Liver (tissue), 9 donors: ENCODE results near the gene ISM1. TPM values are rescaled to one million over a fixed set of nuclear protein-coding genes. Genes with fewer than 3 reads are reported as not detected.

Source experiments
- DNase-seq: peaks from one replicate; pipeline ENCODE4 v3.0.0-alpha.2; 2017; ENCODE audit warnings: low spot score
- H3K27ac ChIP-seq, 2 donors: one replicate each; pipeline ENCODE4 v1.7.0; 2013; ENCODE audit warnings: inconsistent platforms in 2 of 2, low read length in 2 of 2, control low read depth in 1 of 2, low read depth in 1 of 2, mild to moderate bottlenecking in 1 of 2
- H3K27me3 ChIP-seq, 4 donors: one replicate each; pipeline versions ENCODE4 v1.6.1 to v1.7.0; 2013; ENCODE audit warnings: low read length in 3 of 4, inconsistent platforms in 1 of 4, mild to moderate bottlenecking in 1 of 4, moderate library complexity in 1 of 4; ENCODE audit not compliant: control insufficient read depth in 4 of 4, insufficient read depth in 4 of 4
- H3K36me3 ChIP-seq, 4 donors: one replicate each; pipeline versions ENCODE4 v1.6.1 to v1.7.0; 2013; ENCODE audit warnings: low read length in 3 of 4, mild to moderate bottlenecking in 3 of 4, low read depth in 1 of 4, moderate library complexity in 1 of 4; ENCODE audit not compliant: control insufficient read depth in 4 of 4, insufficient read depth in 3 of 4
- H3K4me1 ChIP-seq, 4 donors: one replicate each; pipeline versions ENCODE4 v1.6.1 to v1.7.0; 2013; ENCODE audit warnings: low read length in 3 of 4, mild to moderate bottlenecking in 3 of 4, moderate library complexity in 1 of 4; ENCODE audit not compliant: control insufficient read depth in 4 of 4, insufficient read depth in 4 of 4
- H3K4me3 ChIP-seq, 3 donors: one replicate each; pipeline versions ENCODE4 v1.6.1 to v1.7.0; 2013; ENCODE audit warnings: low read length in 3 of 3, control low read depth in 1 of 3, low read depth in 1 of 3, mild to moderate bottlenecking in 1 of 3
- H3K9ac ChIP-seq, 2 donors: one replicate each; pipeline ENCODE4 v1.7.0; 2013; ENCODE audit warnings: low read length in 2 of 2, mild to moderate bottlenecking in 2 of 2, moderate library complexity in 2 of 2, control low read depth in 1 of 2, low read depth in 1 of 2
- H3K9me3 ChIP-seq, 4 donors: one replicate each; pipeline versions ENCODE4 v1.6.1 to v1.7.0; 2013; ENCODE audit warnings: low read length in 3 of 4; ENCODE audit not compliant: control insufficient read depth in 4 of 4
- FOXA2 ChIP-seq: IDR thresholded peaks from 2 replicates; pipeline ENCODE4 v1.6.1; 2016; ENCODE audit warnings: antibody characterized with exemption
- GABPA ChIP-seq, 2 donors: IDR thresholded peaks in 1 of 2; conservative IDR thresholded peaks in 1 of 2; 2 replicates each; pipeline ENCODE4 v1.6.1; 2016; ENCODE audit warnings: antibody characterized with exemption in 2 of 2, mild to moderate bottlenecking in 1 of 2, moderate library complexity in 1 of 2
- HNF4A ChIP-seq, 2 donors: conservative IDR thresholded peaks; 2 replicates each; pipeline ENCODE4 v1.6.1; 2016; ENCODE audit warnings: antibody characterized with exemption in 2 of 2, mild to moderate bottlenecking in 2 of 2
- HNF4G ChIP-seq: IDR thresholded peaks from 2 replicates; pipeline ENCODE4 v1.6.1; 2016; ENCODE audit warnings: antibody characterized with exemption
- JUND ChIP-seq, 2 donors: IDR thresholded peaks; 2 replicates each; pipeline ENCODE4 v1.6.1; 2016; ENCODE audit warnings: antibody characterized with exemption in 2 of 2
- RAD21 ChIP-seq, 2 donors: IDR thresholded peaks; 2 replicates each; pipeline ENCODE4 v1.6.1; 2016; ENCODE audit warnings: antibody characterized with exemption in 2 of 2, mild to moderate bottlenecking in 2 of 2
- WGBS: extraction: QIAGEN DNeasy Blood & Tissue Kit; methylation state at CpG from one replicate; pipeline ENCODE4 v1.1.7; 2013; 5-methylcytosine and 5-hydroxymethylcytosine counted together
- polyA plus RNA-seq, 2 donors: library from polyadenylated mRNA; stranded (reverse) in 1 of 2; unstranded in 1 of 2; fragments of 200-250 nt in 1 of 2; fragments of >200 nt in 1 of 2; fragmentation: Nextera tagmentation in 1 of 2; extraction: Ambion mirVana in 1 of 2; gene quantifications; one replicate each; pipeline versions ENCODE4 v1.2.1 to v1.2.3, GENCODE V29; 2013 to 2015
- total RNA-seq, 2 donors: library from RNA; depleted of rRNA; stranded (reverse); fragments of >200 nt; gene quantifications; one replicate each; pipeline ENCODE4 v1.2.3, GENCODE V29; 2014
- TF ChIP-seq, protein P1 (sequence below): IDR thresholded peaks from 2 replicates; pipeline ENCODE4 v1.6.1; 2016; ENCODE audit warnings: antibody characterized with exemption
- TF ChIP-seq, protein P2 (sequence below): fragments of 150-350 bp; IDR thresholded peaks from 2 replicates; pipeline ENCODE4 v1.5.1; 2017; ENCODE audit warnings: improper control_type of control experiment, low read depth, low read length; ENCODE audit not compliant: missing input control
- TF ChIP-seq, protein P3 (sequence below): IDR thresholded peaks from 2 replicates; pipeline ENCODE4 v1.6.1; 2016; ENCODE audit warnings: antibody characterized with exemption, mild to moderate bottlenecking
- TF ChIP-seq, protein P4 (sequence below): IDR thresholded peaks from 2 replicates; pipeline ENCODE4 v1.6.1; 2016; ENCODE audit warnings: antibody characterized with exemption
- donor health status: healthy.
- donor health status: healthy.
- donor health status: healthy.
- donor health status: healthy.
- donor health status: healthy.

ISM1 gene
- total and polyA plus RNA-seq, 4 donors: 0.82 to 6.4 (median 1.2) TPM; not detected in 1

DNA sequence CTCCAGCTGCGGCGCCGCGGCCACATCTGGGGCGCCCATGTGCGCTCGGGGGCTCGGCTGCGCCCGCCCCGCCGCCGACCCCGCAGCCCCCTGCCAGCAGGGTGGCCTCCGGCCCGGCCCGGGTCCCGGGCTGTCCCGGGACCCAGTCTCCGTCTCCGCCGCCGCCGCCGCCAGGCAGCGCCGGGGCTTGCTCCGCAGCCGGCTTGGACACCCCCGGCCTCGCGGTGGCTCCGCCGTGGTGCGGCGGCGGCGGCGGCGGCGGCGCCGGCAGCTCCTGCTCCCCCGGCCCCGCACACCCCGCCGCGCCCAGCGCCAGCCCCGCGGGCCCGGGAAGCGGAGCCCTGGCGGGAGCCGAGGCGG, 219 bp downstream of the ISM1 start:
- WGBS: 1% methylated on average over 52 of the region's 56 CpGs
- no peaks in the 10 kb centered on the region for H3K27me3 ChIP-seq
- DNase-seq: no peak

GRCh38 chr20:13221673-13222318, 722 bp downstream of the ISM1 start:
- Histone ChIP-seq H3K36me3 (no peaks in the 10 kb centered on the region), H3K9ac (no peak overlapping the region), H3K27me3 (no peaks in the 10 kb centered on the region), H3K4me3 (peak overlapping the region in 2 of 3 donors; percentile 51 to 92), H3K4me1 (peaks cover 5 to 28% (median 21%) of the 10 kb centered on the region in 4 donors), H3K9me3 (no peaks in the 10 kb centered on the region), H3K27ac (peak overlapping the region in 1 of 2 donors; percentile 1)
- TF ChIP-seq RAD21 (IDR thresholded peaks at IDR 0.05) (peak in 1 of 2 donors; percentile 6), HNF4G (no peak), HNF4A (conservative IDR thresholded peaks at IDR 0.05) (no peak)
- TF ChIP-seq, protein P1, sequence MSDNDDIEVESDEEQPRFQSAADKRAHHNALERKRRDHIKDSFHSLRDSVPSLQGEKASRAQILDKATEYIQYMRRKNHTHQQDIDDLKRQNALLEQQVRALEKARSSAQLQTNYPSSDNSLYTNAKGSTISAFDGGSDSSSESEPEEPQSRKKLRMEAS: no peak
- WGBS: 3% methylated on average over 59 of the region's 59 CpGs
- DNase-seq: no peak

More for the DNA sequence above, 219 bp downstream of the ISM1 start:
- no peak overlapping the region for H3K27ac ChIP-seq
- no peak overlapping the region for H3K9ac ChIP-seq
- H3K4me1 ChIP-seq: peaks cover 7 to 32% (median 25%) of the 10 kb centered on the region in 4 donors
- H3K36me3 ChIP-seq: no peaks in the 10 kb centered on the region
- H3K9me3 ChIP-seq: no peaks in the 10 kb centered on the region
- H3K4me3 ChIP-seq: peak overlapping the region in 1 of 3 donors; percentile 92
- TF ChIP-seq FOXA2 (no peak), JUND (IDR thresholded peaks at IDR 0.05) (no peak)
- TF ChIP-seq, protein P2, sequence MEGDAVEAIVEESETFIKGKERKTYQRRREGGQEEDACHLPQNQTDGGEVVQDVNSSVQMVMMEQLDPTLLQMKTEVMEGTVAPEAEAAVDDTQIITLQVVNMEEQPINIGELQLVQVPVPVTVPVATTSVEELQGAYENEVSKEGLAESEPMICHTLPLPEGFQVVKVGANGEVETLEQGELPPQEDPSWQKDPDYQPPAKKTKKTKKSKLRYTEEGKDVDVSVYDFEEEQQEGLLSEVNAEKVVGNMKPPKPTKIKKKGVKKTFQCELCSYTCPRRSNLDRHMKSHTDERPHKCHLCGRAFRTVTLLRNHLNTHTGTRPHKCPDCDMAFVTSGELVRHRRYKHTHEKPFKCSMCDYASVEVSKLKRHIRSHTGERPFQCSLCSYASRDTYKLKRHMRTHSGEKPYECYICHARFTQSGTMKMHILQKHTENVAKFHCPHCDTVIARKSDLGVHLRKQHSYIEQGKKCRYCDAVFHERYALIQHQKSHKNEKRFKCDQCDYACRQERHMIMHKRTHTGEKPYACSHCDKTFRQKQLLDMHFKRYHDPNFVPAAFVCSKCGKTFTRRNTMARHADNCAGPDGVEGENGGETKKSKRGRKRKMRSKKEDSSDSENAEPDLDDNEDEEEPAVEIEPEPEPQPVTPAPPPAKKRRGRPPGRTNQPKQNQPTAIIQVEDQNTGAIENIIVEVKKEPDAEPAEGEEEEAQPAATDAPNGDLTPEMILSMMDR: no peak
- TF ChIP-seq, protein P3, sequence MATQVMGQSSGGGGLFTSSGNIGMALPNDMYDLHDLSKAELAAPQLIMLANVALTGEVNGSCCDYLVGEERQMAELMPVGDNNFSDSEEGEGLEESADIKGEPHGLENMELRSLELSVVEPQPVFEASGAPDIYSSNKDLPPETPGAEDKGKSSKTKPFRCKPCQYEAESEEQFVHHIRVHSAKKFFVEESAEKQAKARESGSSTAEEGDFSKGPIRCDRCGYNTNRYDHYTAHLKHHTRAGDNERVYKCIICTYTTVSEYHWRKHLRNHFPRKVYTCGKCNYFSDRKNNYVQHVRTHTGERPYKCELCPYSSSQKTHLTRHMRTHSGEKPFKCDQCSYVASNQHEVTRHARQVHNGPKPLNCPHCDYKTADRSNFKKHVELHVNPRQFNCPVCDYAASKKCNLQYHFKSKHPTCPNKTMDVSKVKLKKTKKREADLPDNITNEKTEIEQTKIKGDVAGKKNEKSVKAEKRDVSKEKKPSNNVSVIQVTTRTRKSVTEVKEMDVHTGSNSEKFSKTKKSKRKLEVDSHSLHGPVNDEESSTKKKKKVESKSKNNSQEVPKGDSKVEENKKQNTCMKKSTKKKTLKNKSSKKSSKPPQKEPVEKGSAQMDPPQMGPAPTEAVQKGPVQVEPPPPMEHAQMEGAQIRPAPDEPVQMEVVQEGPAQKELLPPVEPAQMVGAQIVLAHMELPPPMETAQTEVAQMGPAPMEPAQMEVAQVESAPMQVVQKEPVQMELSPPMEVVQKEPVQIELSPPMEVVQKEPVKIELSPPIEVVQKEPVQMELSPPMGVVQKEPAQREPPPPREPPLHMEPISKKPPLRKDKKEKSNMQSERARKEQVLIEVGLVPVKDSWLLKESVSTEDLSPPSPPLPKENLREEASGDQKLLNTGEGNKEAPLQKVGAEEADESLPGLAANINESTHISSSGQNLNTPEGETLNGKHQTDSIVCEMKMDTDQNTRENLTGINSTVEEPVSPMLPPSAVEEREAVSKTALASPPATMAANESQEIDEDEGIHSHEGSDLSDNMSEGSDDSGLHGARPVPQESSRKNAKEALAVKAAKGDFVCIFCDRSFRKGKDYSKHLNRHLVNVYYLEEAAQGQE: no peak

GRCh38 chr20:13222319-13222716, 1.2 kb downstream of the ISM1 start:
- 39% methylated on average over 8 of the region's 8 CpGs for WGBS
- Histone ChIP-seq H3K27ac (no peak overlapping the region), H3K9me3 (no peaks in the 10 kb centered on the region), H3K36me3 (no peaks in the 10 kb centered on the region), H3K9ac (no peak overlapping the region), H3K4me3 (peak overlapping the region in 2 of 3 donors; percentile 51 to 92), H3K27me3 (no peaks in the 10 kb centered on the region), H3K4me1 (peaks cover 4 to 26% (median 18%) of the 10 kb centered on the region in 4 donors)
- no peak for DNase-seq
- TF ChIP-seq JUND (IDR thresholded peaks at IDR 0.05) (no peak), FOXA2 (no peak), GABPA (IDR thresholded peaks at IDR 0.05 in 1 of 2, conservative IDR thresholded peaks at IDR 0.05 in 1 of 2) (no peak)
- TF ChIP-seq, protein P2: no peak
- TF ChIP-seq, protein P4, sequence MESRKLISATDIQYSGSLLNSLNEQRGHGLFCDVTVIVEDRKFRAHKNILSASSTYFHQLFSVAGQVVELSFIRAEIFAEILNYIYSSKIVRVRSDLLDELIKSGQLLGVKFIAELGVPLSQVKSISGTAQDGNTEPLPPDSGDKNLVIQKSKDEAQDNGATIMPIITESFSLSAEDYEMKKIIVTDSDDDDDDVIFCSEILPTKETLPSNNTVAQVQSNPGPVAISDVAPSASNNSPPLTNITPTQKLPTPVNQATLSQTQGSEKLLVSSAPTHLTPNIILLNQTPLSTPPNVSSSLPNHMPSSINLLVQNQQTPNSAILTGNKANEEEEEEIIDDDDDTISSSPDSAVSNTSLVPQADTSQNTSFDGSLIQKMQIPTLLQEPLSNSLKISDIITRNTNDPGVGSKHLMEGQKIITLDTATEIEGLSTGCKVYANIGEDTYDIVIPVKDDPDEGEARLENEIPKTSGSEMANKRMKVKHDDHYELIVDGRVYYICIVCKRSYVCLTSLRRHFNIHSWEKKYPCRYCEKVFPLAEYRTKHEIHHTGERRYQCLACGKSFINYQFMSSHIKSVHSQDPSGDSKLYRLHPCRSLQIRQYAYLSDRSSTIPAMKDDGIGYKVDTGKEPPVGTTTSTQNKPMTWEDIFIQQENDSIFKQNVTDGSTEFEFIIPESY: no peak
- TF ChIP-seq, protein P1: no peak
